K562 (cell line): Measurements from ENCODE around the gene PHF12. TPM values are rescaled to one million over a fixed set of nuclear protein-coding genes. Genes with fewer than 3 reads are reported as not detected.
A peak's percentile ranks its signal among the peaks of the same experiment; 100 is the strongest.

Experiments used
- FOXK1 ChIP-seq: sonication (generic); formaldehyde crosslinking; IDR thresholded peaks from 2 replicates; pipeline ENCODE4 v1.8.0; 2022; ENCODE audit warnings: missing genetic modification reagents, mild to moderate bottlenecking, borderline replicate concordance
- GABPB1 ChIP-seq: sonication (generic); formaldehyde crosslinking; IDR thresholded peaks from 2 replicates; pipeline ENCODE4 v1.8.0; 2022; ENCODE audit warnings: mild to moderate bottlenecking, missing genetic modification reagents
- GATAD2A ChIP-seq: fragments of 450-650 bp; IDR thresholded peaks from 2 replicates; pipeline ENCODE4 v1.6.1; 2017
- KAT7 ChIP-seq: sonication (generic); formaldehyde crosslinking; IDR thresholded peaks from 2 replicates; pipeline ENCODE4 v1.8.0; 2022; ENCODE audit warnings: missing genetic modification reagents, mild to moderate bottlenecking, borderline replicate concordance
- RBFOX2 ChIP-seq: fragments of 200-400 bp; formaldehyde crosslinking; IDR thresholded peaks from 2 replicates; pipeline ENCODE4 v1.6.1; 2017; ENCODE audit warnings: low read depth, mild to moderate bottlenecking, low read length, moderate library complexity
- YY1 ChIP-seq, 3 experiments: IDR thresholded peaks; 2 replicates each; pipeline ENCODE4 v1.6.1; 2011; ENCODE audit warnings: low read length in 2 of 3, mild to moderate bottlenecking in 2 of 3, moderate library complexity in 2 of 3, borderline replicate concordance in 1 of 3, control low read depth in 1 of 3, low read depth in 1 of 3; ENCODE audit not compliant: insufficient read depth in 3 of 3, insufficient replicate concordance in 2 of 3, control insufficient read depth in 1 of 3, insufficient read length in 1 of 3; ENCODE audit errors: extremely low read depth in 1 of 3
- polyA plus RNA-seq, 8 experiments: library from polyadenylated mRNA; depleted of rRNA in 4 of 8; stranded (reverse) in 5 of 8; unstranded in 3 of 8; fragments of >200 nt; fragmentation: Nextera tagmentation in 2 of 8; fragmentation: Illumina TruSeq in 1 of 8; extraction: Ambion mirVana in 2 of 8; extraction: Trizol in 1 of 8; gene quantifications; 2 replicates each; pipeline versions ENCODE4 v1.2.1 to v1.2.3, GENCODE V29; 2011 to 2014; ENCODE audit warnings: inconsistent platforms in 1 of 8, missing spikeins in 1 of 8
- total RNA-seq, 7 experiments: library from RNA; depleted of rRNA in 6 of 7; stranded (reverse); fragments of >200 nt in 6 of 7; fragmentation: Illumina TruSeq in 2 of 7; extraction: Trizol in 2 of 7; gene quantifications; 2 replicates each; pipeline versions ENCODE4 v1.2.1 to v1.2.3, GENCODE V29; 2011 to 2021; ENCODE audit warnings: low replicate concordance in 1 of 7
- TF ChIP-seq, protein P1 (sequence below): fragments of 450-650 bp; formaldehyde crosslinking; IDR thresholded peaks from 2 replicates; pipeline ENCODE4 v1.4.0; 2022; ENCODE audit warnings: mild to moderate bottlenecking, moderate library complexity
- TF ChIP-seq, protein P2 (sequence below): fragments of 250-450 bp; sonication (Bioruptor Pico); IDR thresholded peaks from 2 replicates; pipeline ENCODE4 v1.4.0; 2020; ENCODE audit warnings: mild to moderate bottlenecking, moderate library complexity
- TF ChIP-seq, protein P3 (sequence below): fragments of 250-450 bp; sonication (Bioruptor Pico); IDR thresholded peaks from 2 replicates; pipeline ENCODE4 v1.9.0; 2021; ENCODE audit warnings: mild to moderate bottlenecking, inconsistent platforms
- TF ChIP-seq, protein P4 (sequence below): fragments of 450-650 bp; formaldehyde crosslinking; IDR thresholded peaks from 2 replicates; pipeline ENCODE4 v1.4.0; 2022; ENCODE audit warnings: missing genetic modification characterization
- TF ChIP-seq, protein P5 (sequence below): IDR thresholded peaks from 2 replicates; pipeline ENCODE4 v1.6.1; 2014; ENCODE audit warnings: antibody characterized with exemption
- TF ChIP-seq, protein P6 (sequence below): fragments of 250-450 bp; sonication (Bioruptor Pico); IDR thresholded peaks from 2 replicates; pipeline ENCODE4 v1.8.0; 2021; ENCODE audit warnings: borderline replicate concordance, mild to moderate bottlenecking, moderate library complexity; ENCODE audit not compliant: poor library complexity, severe bottlenecking
- TF ChIP-seq, protein P7 (sequence below): sonication (generic); formaldehyde crosslinking; IDR thresholded peaks from 2 replicates; pipeline ENCODE4 v1.8.1; 2023; ENCODE audit warnings: mild to moderate bottlenecking, missing genetic modification reagents, moderate library complexity

Gene PHF12
- total and polyA plus RNA-seq, 9 of the 15 experiments (the other 6 are each of a cell fraction or from before 2014, with no cell fraction given) = 0.82 to 31.3 (median 13.5) TPM

DNA sequence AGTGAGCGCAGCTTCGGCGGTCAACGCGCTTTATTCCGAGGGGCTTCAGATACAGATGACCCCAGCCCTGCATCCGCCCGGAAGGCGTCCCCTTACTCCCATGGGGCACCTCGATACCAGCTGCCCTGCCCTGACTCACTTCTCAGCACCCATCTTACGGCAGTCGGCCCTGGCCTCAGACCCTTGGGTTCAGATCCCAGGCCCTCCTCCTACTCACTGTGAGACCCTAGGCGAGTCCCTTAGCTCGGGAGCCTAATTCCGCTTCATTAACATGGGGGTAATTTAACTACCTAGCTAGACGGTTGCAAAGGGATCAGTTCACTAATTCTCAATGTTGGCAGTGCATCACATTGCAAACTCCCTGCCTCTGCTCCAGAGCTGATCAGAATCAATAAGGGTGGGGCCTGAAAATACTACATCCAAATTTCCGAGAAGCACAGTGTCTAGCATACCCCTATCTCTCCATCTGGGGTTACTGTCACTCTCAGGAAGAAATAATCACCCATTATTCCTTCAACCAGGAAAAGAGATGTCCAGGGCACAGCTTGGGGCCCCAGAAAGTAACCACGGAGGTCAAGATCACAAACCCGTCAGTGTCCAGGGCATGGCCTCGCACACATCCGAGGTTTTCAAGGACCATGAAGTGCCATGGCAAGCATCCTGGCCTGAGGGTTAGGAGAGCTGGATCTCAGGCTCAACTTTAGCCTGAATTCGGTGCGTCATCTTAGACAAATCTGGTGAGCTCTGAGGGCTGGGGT, 53.4 kb downstream of the PHF12 start (continued):
- TF ChIP-seq, protein P1, sequence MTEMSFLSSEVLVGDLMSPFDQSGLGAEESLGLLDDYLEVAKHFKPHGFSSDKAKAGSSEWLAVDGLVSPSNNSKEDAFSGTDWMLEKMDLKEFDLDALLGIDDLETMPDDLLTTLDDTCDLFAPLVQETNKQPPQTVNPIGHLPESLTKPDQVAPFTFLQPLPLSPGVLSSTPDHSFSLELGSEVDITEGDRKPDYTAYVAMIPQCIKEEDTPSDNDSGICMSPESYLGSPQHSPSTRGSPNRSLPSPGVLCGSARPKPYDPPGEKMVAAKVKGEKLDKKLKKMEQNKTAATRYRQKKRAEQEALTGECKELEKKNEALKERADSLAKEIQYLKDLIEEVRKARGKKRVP (CRISPR knock-in tag) = peak; percentile 45; the same call in 1 of the 2 replicates
- TF ChIP-seq, protein P2, sequence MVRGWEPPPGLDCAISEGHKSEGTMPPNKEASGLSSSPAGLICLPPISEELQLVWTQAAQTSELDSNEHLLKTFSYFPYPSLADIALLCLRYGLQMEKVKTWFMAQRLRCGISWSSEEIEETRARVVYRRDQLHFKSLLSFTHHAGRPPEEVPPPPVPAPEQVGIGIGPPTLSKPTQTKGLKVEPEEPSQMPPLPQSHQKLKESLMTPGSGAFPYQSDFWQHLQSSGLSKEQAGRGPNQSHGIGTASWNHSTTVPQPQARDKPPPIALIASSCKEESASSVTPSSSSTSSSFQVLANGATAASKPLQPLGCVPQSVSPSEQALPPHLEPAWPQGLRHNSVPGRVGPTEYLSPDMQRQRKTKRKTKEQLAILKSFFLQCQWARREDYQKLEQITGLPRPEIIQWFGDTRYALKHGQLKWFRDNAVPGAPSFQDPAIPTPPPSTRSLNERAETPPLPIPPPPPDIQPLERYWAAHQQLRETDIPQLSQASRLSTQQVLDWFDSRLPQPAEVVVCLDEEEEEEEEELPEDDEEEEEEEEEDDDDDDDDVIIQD (CRISPR knock-in tag) = 0 out of 2 replicates have a peak, but pooled peaks have one; percentile 44
- TF ChIP-seq KAT7 (CRISPR knock-in tag) (peak; percentile 64; the same call in 1 of the 2 replicates), RBFOX2 (peak; percentile 62; the same call in 1 of the 2 replicates), GABPB1 (peak; percentile 61; the same call in 1 of the 2 replicates), FOXK1 (CRISPR knock-in tag) (no peak), GATAD2A (0 out of 2 replicates have a peak, but pooled peaks have one; percentile 4), YY1 (IDR thresholded peaks at IDR 0.05; ENCODE audit: borderline replicate concordance in 1 of 3, control insufficient read depth in 1 of 3, extremely low read depth in 1 of 3, insufficient read depth in 3 of 3, insufficient read length in 1 of 3, insufficient replicate concordance in 2 of 3, low read depth in 1 of 3, low read length in 2 of 3) (no peak)
- TF ChIP-seq, protein P3, sequence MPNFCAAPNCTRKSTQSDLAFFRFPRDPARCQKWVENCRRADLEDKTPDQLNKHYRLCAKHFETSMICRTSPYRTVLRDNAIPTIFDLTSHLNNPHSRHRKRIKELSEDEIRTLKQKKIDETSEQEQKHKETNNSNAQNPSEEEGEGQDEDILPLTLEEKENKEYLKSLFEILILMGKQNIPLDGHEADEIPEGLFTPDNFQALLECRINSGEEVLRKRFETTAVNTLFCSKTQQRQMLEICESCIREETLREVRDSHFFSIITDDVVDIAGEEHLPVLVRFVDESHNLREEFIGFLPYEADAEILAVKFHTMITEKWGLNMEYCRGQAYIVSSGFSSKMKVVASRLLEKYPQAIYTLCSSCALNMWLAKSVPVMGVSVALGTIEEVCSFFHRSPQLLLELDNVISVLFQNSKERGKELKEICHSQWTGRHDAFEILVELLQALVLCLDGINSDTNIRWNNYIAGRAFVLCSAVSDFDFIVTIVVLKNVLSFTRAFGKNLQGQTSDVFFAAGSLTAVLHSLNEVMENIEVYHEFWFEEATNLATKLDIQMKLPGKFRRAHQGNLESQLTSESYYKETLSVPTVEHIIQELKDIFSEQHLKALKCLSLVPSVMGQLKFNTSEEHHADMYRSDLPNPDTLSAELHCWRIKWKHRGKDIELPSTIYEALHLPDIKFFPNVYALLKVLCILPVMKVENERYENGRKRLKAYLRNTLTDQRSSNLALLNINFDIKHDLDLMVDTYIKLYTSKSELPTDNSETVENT (CRISPR knock-in tag) = peak; percentile 4; the same call in 1 of the 2 replicates
- TF ChIP-seq, protein P4, sequence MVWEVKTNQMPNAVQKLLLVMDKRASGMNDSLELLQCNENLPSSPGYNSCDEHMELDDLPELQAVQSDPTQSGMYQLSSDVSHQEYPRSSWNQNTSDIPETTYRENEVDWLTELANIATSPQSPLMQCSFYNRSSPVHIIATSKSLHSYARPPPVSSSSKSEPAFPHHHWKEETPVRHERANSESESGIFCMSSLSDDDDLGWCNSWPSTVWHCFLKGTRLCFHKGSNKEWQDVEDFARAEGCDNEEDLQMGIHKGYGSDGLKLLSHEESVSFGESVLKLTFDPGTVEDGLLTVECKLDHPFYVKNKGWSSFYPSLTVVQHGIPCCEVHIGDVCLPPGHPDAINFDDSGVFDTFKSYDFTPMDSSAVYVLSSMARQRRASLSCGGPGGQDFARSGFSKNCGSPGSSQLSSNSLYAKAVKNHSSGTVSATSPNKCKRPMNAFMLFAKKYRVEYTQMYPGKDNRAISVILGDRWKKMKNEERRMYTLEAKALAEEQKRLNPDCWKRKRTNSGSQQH (CRISPR knock-in tag) = 0 out of 2 replicates have a peak, but pooled peaks have one; percentile 9
- TF ChIP-seq, protein P5, sequence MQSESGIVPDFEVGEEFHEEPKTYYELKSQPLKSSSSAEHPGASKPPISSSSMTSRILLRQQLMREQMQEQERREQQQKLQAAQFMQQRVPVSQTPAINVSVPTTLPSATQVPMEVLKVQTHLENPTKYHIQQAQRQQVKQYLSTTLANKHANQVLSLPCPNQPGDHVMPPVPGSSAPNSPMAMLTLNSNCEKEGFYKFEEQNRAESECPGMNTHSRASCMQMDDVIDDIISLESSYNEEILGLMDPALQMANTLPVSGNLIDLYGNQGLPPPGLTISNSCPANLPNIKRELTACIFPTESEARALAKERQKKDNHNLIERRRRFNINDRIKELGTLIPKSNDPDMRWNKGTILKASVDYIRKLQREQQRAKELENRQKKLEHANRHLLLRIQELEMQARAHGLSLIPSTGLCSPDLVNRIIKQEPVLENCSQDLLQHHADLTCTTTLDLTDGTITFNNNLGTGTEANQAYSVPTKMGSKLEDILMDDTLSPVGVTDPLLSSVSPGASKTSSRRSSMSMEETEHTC = 0 out of 2 replicates have a peak, but pooled peaks have one; percentile 30
- TF ChIP-seq, protein P6, sequence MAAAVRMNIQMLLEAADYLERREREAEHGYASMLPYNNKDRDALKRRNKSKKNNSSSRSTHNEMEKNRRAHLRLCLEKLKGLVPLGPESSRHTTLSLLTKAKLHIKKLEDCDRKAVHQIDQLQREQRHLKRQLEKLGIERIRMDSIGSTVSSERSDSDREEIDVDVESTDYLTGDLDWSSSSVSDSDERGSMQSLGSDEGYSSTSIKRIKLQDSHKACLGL (CRISPR knock-in tag) = no peak
- TF ChIP-seq, protein P7, sequence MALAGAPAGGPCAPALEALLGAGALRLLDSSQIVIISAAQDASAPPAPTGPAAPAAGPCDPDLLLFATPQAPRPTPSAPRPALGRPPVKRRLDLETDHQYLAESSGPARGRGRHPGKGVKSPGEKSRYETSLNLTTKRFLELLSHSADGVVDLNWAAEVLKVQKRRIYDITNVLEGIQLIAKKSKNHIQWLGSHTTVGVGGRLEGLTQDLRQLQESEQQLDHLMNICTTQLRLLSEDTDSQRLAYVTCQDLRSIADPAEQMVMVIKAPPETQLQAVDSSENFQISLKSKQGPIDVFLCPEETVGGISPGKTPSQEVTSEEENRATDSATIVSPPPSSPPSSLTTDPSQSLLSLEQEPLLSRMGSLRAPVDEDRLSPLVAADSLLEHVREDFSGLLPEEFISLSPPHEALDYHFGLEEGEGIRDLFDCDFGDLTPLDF = peak; percentile 59; the same call in 1 of the 2 replicates
